Stimulated activated CD4-positive, alpha-beta T cell treated with anti-CD3 and anti-CD28 coated beads, Interleukin-1b, Interleukin-23, amount 100 ng/mL, for 48 hours (primary cell): Measurements from ENCODE around the gene DBX1.

Experiments used
- DNase-seq: peaks from one replicate; pipeline ENCODE4 v3.0.0-alpha.2; 2020

Gene DBX1

DNA sequence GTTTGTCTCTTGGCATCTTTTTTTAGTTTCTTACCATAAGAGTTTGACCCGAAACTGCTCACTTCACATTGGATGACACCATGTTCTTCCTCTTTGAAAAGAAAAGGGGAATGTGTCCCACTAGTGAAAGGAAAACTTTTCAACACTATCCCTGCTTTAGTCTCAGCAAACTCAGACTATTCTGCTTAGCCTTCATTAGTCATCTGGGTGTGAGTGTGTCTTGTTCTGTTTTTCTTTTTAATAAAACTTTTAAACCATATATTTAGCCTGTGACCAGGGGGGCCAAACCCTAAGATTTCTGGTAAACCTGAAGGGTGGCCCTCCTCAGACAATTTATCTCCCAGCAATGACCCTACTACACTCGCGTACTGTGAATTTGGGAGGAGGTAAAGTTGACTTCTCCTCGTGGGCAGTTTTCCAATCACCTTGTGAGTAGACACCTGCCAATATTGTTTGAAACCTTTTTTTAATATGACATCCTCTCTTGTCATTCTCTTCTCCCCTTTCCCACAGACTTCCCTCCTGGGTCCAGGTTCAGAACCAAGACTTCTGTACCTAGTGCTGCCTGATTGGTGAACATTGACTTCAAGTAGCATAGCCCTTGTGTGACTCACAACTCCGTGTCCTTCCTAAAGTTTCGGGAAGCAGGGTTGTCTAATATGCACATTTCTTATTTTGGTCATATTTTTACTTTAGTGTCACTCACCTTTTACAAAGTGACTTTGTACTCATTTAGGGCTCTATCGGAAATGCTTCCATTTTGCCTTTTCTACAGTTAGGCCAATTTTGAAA, 39.9 kb downstream of the DBX1 start:
- no peak for DNase-seq

DNA sequence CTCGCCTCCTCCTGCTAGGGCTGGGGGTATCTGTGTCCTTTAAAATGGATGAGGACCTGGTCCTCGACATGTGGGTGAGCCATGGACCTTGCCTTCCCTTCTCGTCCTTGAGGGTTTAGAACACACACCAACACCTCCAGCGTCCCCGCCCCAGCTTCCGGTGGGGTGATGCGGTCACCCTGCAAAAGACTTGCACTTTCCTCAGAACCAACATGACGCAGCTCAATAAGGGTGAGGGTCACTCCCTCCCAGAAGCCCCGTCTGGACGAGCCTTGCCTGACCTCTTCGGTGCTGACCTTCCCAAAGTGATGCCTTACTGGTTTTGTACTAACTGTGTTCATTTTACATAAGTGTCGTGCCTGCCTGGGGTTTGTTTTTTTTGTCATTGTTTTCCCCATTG, 41.0 kb downstream of the DBX1 start:
- DNase-seq, result no peak

DNA sequence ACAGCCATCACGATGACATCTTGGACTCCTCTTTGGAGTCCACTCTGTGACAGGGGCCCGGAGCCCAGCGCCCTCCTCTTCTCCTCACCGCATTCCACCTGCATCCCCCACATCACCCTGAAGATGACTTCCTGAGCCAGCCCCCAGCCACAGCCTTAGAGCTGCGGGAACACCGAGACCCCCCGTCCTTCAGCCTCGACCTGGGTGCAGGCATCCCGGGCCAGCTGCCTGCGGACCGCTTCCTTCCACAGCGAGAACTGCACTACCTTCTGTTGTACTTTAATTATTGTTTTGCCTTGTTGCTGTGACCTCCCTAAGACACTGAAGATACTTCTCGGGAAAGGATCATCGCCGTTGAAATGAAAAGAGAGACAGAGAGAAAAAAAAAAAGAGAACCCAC, 42.1 kb downstream of the DBX1 start:
- no peak for DNase-seq

DNA sequence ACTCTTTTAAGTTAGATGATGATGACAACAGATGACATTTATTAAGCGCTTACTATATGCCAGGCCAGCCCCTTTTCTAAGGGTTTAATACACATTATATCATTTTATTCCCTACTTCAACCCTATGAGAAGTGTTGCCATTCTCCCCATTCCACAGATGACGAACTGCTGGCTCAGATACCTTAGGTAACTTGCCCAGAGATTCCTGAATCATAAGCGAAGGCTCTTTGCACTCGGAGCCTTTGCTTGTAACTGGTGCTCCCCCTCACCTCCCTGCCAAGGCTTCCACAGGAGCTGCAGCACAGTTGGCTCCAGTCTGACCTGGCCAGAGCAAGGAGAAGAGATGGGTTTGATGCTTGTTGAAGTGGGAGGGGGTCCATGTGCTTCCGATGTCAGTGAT, 43.0 kb downstream of the DBX1 start:
- DNase-seq, result no peak

DNA sequence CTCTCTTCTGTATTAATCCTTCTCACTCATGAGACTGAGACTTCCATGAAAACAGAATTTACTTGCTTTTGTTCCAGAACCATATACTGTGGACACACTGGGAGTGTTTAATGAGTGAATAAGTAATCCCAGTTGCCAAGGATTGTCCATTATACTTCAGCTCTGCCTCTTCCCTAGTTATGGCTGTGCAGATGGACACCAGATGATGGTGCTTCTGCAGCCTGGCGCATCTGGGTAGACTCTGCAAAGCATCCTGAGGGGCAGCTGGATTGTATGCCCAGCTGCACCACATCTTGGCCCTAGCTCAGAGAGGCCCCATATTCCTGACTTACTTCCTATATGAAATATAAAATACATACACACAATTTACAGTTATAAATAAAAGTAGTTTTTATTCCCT, 43.5 kb downstream of the DBX1 start:
- no peak for DNase-seq

DNA sequence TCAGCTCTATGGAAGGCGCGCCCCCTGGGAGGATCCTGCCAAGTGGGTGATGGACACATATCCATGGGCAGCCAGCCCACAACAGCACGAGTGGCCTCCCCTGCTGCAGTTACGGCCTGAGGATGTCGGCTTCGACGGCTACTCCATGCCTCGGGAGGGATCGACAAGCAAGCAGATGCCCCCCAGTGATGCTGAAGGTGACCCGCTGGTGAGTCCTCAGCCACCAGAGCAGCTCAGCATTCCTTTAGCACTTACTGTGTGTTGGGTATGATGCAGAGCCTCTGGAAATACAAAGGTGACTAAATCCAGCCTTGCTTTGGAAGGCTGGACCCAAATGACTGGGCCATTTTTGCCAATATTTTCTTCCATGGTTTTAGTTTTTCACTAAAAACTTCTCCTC, 45.7 kb downstream of the DBX1 start:
- no peak for DNase-seq

DNA sequence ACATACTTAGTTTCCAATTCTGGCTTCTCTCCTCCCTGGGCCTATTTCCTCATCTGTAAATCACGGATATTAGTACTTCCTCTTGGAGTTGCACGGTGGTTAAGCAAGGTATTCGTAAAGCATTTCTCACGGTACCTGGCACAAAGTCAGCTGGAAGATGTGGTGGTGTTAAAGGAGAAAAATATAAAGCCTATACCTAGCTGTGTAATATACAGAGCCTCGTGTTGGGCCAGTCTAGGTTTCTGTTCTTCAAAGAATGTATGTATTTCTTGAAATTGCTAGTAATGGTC, 47.2 kb downstream of the DBX1 start:
- no peak for DNase-seq

DNA sequence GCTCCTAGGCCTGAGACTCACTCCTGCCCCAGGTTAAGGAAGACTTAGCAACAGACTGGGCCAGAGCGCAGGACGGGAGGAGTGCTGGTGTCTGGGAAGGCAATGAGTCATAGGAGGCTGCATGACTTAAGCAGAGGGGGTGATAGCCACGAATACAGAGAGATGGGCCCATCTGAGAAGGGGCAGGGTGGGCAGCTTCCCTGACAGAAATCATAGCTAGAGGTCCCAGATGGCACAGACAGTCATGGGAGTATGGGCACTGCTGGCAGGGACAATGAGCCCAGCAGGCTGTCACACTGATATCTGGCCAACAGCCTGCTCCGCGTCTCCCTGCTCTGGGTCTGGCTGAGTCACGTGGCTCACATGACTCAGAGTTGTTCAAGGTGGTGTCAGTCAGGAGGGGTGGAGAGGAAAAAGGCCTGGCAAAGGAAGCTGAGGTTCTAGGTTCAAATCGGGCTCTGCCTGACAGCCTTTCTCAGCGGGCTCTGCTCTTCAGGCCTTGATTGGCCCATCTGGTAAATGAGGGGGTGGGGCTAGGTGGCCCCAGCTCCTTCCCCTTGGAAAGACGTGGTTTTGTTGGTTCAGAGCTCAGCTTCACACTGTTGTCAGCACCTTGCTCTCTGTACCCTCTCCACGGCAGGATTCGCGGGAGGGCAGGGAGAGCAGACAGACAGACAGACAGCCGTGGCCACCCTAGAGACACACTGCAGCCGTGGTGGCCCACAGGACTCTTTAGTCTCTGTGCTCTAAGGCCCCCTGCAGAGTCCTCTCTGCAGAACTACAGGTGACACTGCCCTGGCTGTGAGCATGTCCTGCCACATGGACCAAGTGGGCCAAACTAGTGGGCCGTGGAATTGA, 47.8 kb downstream of the DBX1 start:
- no peak for DNase-seq

DNA sequence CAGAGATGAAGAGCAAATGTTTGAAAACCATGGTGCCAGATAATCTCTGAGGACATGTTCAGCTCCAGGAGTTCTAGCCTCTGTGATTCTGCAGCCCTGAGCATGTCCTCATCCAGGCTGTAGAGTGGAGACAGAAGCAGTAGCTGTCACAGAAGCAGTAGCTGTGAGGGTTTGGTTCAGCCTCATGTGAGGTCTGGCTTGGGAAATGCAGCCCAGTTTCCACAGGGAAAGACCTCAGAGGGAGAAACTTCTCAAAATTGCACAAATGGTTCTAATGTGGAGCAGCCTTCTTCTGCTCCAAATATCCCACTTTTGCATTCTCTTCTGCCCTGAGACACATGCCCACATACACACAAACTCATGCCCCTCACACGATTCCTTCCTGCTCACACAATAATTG, 48.4 kb downstream of the DBX1 start:
- DNase-seq, result no peak

DNA sequence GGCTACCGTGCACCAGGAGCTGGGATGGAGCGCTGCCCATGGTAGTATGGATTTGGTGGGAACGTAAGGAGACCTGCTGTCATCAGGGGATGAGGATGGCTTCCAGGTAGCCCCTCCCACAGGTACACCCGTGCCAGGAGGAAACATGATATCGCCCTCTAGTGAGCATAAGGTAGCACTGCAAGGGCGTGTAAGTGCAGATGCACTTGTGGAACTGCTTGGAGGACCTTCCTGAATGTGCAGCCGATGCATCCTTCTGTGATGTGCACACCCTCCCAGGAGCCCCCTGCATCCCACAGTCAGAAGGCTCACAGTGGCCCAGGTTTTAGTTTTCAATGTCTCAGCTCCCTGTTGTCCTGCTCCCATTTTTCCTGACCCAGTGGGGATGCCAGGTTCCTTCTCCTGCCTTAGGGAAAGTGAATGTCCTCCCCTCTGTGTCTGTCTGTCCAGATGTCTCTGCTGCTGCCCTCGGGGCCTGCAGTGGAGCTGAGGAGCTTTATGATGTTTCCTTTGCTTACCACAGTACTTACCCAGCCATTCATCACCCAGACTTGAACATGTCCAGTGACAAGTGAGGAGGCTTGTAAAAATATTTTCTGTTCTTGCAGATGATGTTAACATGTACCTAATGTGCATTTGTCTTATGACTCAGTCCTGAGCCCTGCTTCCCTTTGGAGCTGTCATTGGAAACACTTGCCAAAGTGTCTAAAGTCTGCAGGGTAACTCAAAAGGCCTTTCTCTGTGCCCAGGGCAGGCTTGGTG, 49.2 kb downstream of the DBX1 start:
- DNase-seq, result peak; percentile 56

DNA sequence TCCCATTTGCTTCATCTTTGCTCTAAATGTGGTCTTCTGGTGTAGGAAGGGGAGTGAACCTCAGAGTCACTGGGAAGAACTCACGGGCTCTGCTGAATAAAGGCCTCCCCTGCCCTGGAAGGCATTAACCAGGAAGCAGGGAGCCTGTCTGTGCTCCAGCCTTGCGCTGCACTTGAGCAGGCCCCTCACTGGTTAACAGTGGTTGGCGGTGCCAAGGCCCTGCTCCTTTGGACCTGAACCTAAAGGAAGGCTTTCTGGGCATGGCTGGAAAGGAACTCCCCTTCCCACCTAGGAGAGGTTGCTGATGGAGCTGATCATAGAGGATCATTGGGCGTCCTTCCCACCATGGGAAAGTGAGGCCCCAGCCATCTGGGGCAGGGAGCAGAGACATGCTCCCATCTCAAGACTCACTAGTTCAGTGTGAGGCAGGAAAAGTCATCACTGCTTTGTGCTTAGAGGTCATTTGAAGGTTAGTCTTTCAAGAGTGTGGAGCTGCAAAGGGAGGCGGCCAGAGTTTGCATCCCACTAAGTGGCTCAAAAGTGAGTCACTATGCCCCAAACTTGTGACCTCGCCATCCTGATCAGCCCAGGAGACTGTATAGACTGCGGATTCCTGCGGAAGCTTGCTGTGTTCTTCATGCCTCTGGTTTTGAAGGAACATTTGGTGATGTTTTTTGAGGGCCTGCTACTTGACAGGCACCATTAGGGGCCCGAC, 50.4 kb downstream of the DBX1 start:
- no peak for DNase-seq
